HepG2 (cell line): Measurements from ENCODE around the gene LTK. TPM values are rescaled to one million over a fixed set of nuclear protein-coding genes. Genes with fewer than 3 reads are reported as not detected.
A peak's percentile ranks its signal among the peaks of the same experiment; 100 is the strongest.

Source experiments
- FOXA1 ChIP-seq, 2 experiments: fragments of 450-650 bp in 1 of 2; sonication (generic) in 1 of 2; formaldehyde crosslinking in 1 of 2; IDR thresholded peaks; 2 replicates each; pipeline versions ENCODE4 v1.4.0 to v1.6.1; 2016 to 2020; ENCODE audit warnings: missing genetic modification reagents in 1 of 2
- FOXM1 ChIP-seq: sonication (generic); formaldehyde crosslinking; IDR thresholded peaks from 2 replicates; pipeline ENCODE4 v1.5.0; 2020; ENCODE audit warnings: missing genetic modification reagents
- POLR2AphosphoS5 ChIP-seq: IDR thresholded peaks from 2 replicates; pipeline ENCODE4 v1.6.1; 2012; ENCODE audit warnings: low read depth, low read length
- SMYD3 ChIP-seq: sonication (generic); formaldehyde crosslinking; IDR thresholded peaks from 2 replicates; pipeline ENCODE4 v1.8.1; 2023; ENCODE audit warnings: mild to moderate bottlenecking, missing genetic modification reagents
- ZNF383 ChIP-seq: sonication (generic); formaldehyde crosslinking; IDR thresholded peaks from 2 replicates; pipeline ENCODE4 v1.4.0; 2020; ENCODE audit warnings: missing genetic modification reagents, mild to moderate bottlenecking, borderline replicate concordance
- ZNF460 ChIP-seq: sonication (generic); formaldehyde crosslinking; IDR thresholded peaks from 2 replicates; pipeline ENCODE4 v1.5.1; 2020; ENCODE audit warnings: missing genetic modification reagents, mild to moderate bottlenecking, borderline replicate concordance
- ZNF720 ChIP-seq: sonication (generic); formaldehyde crosslinking; IDR thresholded peaks from 2 replicates; pipeline ENCODE4 v1.4.0; 2020; ENCODE audit warnings: missing genetic modification reagents
- polyA plus RNA-seq, 8 experiments: library from polyadenylated mRNA; depleted of rRNA in 3 of 8; stranded (reverse) in 7 of 8; unstranded in 1 of 8; fragments of >200 nt; fragmentation: Illumina TruSeq in 4 of 8; extraction: Trizol in 4 of 8; gene quantifications; 2 replicates each; pipeline versions ENCODE4 v1.2.1 to v1.2.3, GENCODE V29; 2011 to 2016; ENCODE audit warnings: low read depth in 4 of 8, missing spikeins in 1 of 8, mixed read lengths in 1 of 8; ENCODE audit not compliant: insufficient read depth in 1 of 8
- total RNA-seq, 5 experiments: library from RNA; depleted of rRNA; stranded (reverse); fragments of >200 nt; fragmentation: Illumina TruSeq; extraction: Trizol; gene quantifications; 2 replicates each; pipeline ENCODE4 v1.2.3, GENCODE V29; 2016; ENCODE audit warnings: low read depth in 1 of 5
- TF ChIP-seq, protein P1 (sequence below): sonication (generic); formaldehyde crosslinking; IDR thresholded peaks from 2 replicates; pipeline ENCODE4 v1.4.0; 2020; ENCODE audit warnings: mild to moderate bottlenecking, missing genetic modification reagents
- TF ChIP-seq, protein P2 (sequence below): IDR thresholded peaks from 2 replicates; pipeline ENCODE4 v1.6.1; 2016; ENCODE audit warnings: low read depth, borderline replicate concordance
- TF ChIP-seq, protein P3 (sequence below): sonication (generic); formaldehyde crosslinking; IDR thresholded peaks from 2 replicates; pipeline ENCODE4 v1.4.0; 2020; ENCODE audit warnings: mild to moderate bottlenecking, missing genetic modification reagents
- TF ChIP-seq, protein P4 (sequence below): sonication (generic); formaldehyde crosslinking; IDR thresholded peaks from 2 replicates; pipeline ENCODE4 v1.9.0; 2021; ENCODE audit warnings: missing genetic modification reagents, mild to moderate bottlenecking, borderline replicate concordance
- TF ChIP-seq, protein P5 (sequence below): sonication (generic); formaldehyde crosslinking; IDR thresholded peaks from 2 replicates; pipeline ENCODE4 v1.4.0; 2020; ENCODE audit warnings: missing genetic modification reagents
- TF ChIP-seq, protein P6 (sequence below): sonication (generic); formaldehyde crosslinking; IDR thresholded peaks from 2 replicates; pipeline ENCODE4 v1.5.0; 2020; ENCODE audit warnings: mild to moderate bottlenecking, missing genetic modification reagents, borderline replicate concordance
- TF ChIP-seq, protein P7 (sequence below): IDR thresholded peaks from 2 replicates; pipeline ENCODE4 v1.4.0; 2020; ENCODE audit warnings: mild to moderate bottlenecking, missing genetic modification reagents

Gene LTK
- total and polyA plus RNA-seq, 2 of the 13 experiments (the other 11 are each of a cell fraction or from before 2014, with no cell fraction given), result 0.01 TPM; not detected in 1

DNA sequence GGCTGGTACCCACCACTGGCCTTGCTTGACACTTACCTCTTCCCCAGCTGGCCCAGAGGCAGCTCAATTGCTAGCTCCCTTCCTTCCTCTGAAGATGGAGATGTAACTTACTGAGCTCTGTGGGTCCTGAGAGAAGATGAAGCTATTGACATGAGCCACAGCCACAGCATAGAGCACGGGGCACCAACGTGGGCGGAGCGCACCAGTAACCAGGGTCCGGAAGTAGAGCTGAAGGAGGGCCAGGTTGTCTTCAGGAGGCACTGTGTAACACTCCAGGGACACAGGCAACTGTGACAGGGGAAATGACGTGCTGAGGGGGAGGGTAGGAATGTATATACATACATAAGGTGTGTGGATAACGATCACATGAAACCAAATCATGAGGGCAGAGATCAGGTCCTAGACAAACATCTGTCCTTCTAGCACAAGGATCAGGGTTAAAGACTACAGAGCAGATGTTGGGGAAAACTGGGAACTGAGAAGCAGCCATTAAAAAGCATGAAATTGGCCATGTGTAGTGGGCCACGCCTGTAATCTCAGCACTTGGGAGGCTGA lies 4.3 kb upstream of the LTK start (continued):
- TF ChIP-seq, protein P1, sequence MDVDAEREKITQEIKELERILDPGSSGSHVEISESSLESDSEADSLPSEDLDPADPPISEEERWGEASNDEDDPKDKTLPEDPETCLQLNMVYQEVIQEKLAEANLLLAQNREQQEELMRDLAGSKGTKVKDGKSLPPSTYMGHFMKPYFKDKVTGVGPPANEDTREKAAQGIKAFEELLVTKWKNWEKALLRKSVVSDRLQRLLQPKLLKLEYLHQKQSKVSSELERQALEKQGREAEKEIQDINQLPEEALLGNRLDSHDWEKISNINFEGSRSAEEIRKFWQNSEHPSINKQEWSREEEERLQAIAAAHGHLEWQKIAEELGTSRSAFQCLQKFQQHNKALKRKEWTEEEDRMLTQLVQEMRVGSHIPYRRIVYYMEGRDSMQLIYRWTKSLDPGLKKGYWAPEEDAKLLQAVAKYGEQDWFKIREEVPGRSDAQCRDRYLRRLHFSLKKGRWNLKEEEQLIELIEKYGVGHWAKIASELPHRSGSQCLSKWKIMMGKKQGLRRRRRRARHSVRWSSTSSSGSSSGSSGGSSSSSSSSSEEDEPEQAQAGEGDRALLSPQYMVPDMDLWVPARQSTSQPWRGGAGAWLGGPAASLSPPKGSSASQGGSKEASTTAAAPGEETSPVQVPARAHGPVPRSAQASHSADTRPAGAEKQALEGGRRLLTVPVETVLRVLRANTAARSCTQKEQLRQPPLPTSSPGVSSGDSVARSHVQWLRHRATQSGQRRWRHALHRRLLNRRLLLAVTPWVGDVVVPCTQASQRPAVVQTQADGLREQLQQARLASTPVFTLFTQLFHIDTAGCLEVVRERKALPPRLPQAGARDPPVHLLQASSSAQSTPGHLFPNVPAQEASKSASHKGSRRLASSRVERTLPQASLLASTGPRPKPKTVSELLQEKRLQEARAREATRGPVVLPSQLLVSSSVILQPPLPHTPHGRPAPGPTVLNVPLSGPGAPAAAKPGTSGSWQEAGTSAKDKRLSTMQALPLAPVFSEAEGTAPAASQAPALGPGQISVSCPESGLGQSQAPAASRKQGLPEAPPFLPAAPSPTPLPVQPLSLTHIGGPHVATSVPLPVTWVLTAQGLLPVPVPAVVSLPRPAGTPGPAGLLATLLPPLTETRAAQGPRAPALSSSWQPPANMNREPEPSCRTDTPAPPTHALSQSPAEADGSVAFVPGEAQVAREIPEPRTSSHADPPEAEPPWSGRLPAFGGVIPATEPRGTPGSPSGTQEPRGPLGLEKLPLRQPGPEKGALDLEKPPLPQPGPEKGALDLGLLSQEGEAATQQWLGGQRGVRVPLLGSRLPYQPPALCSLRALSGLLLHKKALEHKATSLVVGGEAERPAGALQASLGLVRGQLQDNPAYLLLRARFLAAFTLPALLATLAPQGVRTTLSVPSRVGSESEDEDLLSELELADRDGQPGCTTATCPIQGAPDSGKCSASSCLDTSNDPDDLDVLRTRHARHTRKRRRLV, result no peak
- TF ChIP-seq, protein P2, sequence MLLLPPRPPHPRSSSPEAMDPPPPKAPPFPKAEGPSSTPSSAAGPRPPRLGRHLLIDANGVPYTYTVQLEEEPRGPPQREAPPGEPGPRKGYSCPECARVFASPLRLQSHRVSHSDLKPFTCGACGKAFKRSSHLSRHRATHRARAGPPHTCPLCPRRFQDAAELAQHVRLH, result no peak
- no peak for TF ChIP-seq SMYD3 (CRISPR knock-in tag)
- TF ChIP-seq, protein P3, sequence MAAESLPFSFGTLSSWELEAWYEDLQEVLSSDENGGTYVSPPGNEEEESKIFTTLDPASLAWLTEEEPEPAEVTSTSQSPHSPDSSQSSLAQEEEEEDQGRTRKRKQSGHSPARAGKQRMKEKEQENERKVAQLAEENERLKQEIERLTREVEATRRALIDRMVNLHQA (CRISPR knock-in tag), result no peak
- TF ChIP-seq, protein P4, sequence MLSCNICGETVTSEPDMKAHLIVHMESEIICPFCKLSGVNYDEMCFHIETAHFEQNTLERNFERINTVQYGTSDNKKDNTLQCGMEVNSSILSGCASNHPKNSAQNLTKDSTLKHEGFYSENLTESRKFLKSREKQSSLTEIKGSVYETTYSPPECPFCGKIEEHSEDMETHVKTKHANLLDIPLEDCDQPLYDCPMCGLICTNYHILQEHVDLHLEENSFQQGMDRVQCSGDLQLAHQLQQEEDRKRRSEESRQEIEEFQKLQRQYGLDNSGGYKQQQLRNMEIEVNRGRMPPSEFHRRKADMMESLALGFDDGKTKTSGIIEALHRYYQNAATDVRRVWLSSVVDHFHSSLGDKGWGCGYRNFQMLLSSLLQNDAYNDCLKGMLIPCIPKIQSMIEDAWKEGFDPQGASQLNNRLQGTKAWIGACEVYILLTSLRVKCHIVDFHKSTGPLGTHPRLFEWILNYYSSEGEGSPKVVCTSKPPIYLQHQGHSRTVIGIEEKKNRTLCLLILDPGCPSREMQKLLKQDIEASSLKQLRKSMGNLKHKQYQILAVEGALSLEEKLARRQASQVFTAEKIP (CRISPR knock-in tag), result no peak
- no peak for TF ChIP-seq ZNF460
- TF ChIP-seq FOXA1 (IDR thresholded peaks at IDR 0.05), result no peak
- TF ChIP-seq FOXA1 (CRISPR knock-in tag; IDR thresholded peaks at IDR 0.05), result peak; percentile 6; the same call in 1 of the 2 replicates
- no peak for TF ChIP-seq ZNF720 (CRISPR knock-in tag)
- TF ChIP-seq ZNF383 (CRISPR knock-in tag), result no peak
- TF ChIP-seq POLR2AphosphoS5, result no peak
- TF ChIP-seq, protein P5, sequence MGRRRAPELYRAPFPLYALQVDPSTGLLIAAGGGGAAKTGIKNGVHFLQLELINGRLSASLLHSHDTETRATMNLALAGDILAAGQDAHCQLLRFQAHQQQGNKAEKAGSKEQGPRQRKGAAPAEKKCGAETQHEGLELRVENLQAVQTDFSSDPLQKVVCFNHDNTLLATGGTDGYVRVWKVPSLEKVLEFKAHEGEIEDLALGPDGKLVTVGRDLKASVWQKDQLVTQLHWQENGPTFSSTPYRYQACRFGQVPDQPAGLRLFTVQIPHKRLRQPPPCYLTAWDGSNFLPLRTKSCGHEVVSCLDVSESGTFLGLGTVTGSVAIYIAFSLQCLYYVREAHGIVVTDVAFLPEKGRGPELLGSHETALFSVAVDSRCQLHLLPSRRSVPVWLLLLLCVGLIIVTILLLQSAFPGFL, result no peak
- TF ChIP-seq, protein P6, sequence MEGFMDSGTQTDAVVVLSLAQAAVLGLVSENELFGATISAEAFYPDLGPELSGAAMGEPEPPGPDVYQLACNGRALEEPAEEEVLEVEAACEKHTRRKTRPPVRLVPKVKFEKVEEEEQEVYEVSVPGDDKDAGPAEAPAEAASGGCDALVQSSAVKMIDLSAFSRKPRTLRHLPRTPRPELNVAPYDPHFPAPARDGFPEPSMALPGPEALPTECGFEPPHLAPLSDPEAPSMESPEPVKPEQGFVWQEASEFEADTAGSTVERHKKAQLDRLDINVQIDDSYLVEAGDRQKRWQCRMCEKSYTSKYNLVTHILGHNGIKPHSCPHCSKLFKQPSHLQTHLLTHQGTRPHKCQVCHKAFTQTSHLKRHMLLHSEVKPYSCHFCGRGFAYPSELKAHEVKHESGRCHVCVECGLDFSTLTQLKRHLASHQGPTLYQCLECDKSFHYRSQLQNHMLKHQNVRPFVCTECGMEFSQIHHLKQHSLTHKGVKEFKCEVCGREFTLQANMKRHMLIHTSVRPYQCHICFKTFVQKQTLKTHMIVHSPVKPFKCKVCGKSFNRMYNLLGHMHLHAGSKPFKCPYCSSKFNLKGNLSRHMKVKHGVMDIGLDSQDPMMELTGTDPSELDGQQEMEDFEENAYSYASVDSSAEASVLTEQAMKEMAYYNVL (CRISPR knock-in tag), result no peak
- TF ChIP-seq, protein P7, sequence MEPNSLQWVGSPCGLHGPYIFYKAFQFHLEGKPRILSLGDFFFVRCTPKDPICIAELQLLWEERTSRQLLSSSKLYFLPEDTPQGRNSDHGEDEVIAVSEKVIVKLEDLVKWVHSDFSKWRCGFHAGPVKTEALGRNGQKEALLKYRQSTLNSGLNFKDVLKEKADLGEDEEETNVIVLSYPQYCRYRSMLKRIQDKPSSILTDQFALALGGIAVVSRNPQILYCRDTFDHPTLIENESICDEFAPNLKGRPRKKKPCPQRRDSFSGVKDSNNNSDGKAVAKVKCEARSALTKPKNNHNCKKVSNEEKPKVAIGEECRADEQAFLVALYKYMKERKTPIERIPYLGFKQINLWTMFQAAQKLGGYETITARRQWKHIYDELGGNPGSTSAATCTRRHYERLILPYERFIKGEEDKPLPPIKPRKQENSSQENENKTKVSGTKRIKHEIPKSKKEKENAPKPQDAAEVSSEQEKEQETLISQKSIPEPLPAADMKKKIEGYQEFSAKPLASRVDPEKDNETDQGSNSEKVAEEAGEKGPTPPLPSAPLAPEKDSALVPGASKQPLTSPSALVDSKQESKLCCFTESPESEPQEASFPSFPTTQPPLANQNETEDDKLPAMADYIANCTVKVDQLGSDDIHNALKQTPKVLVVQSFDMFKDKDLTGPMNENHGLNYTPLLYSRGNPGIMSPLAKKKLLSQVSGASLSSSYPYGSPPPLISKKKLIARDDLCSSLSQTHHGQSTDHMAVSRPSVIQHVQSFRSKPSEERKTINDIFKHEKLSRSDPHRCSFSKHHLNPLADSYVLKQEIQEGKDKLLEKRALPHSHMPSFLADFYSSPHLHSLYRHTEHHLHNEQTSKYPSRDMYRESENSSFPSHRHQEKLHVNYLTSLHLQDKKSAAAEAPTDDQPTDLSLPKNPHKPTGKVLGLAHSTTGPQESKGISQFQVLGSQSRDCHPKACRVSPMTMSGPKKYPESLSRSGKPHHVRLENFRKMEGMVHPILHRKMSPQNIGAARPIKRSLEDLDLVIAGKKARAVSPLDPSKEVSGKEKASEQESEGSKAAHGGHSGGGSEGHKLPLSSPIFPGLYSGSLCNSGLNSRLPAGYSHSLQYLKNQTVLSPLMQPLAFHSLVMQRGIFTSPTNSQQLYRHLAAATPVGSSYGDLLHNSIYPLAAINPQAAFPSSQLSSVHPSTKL (CRISPR knock-in tag), result no peak
- TF ChIP-seq FOXM1, result no peak
